GM19463 (cell line): Measurements from ENCODE around the gene NCEH1.
"Not testable (repeated sequence)": the region's sequence is repeated elsewhere in the genome, so short reads cannot be mapped to it uniquely, and the experiment has no call there.

Source experiments
- ATAC-seq: cut with Tn5 transposase; IDR thresholded peaks from one replicate; pipeline ENCODE4 v1.9.1; 2021; ENCODE audit warnings: mild to moderate bottlenecking, moderate library complexity; ENCODE audit not compliant: unreplicated experiment

Gene NCEH1

GRCh38 chr3:172614340-172615274 lies 96.3 kb downstream of the NCEH1 start:
- no peak for ATAC-seq

- no peak for ATAC-seq
These were observed 97.0 kb downstream of the NCEH1 start for GRCh38 chr3:172613845-172614244.

- ATAC-seq = no peak
These were observed 97.8 kb downstream of the NCEH1 start for GRCh38 chr3:172612871-172613678.

GRCh38 chr3:172609750-172610149 lies 101.1 kb downstream of the NCEH1 start:
- ATAC-seq = no peak

- no peak for ATAC-seq
These were observed 102.3 kb downstream of the NCEH1 start for GRCh38 chr3:172608575-172608974.

GRCh38 chr3:172607305-172608121 lies 103.4 kb downstream of the NCEH1 start:
- no peak for ATAC-seq

- no peak for ATAC-seq
These were observed 104.8 kb downstream of the NCEH1 start for GRCh38 chr3:172606021-172606420.

- no peak for ATAC-seq
These were observed 105.8 kb downstream of the NCEH1 start for GRCh38 chr3:172604895-172605646.

GRCh38 chr3:172601066-172601832 lies 109.6 kb downstream of the NCEH1 start:
- ATAC-seq = no peak

- no peak for ATAC-seq
These were observed 110.2 kb downstream of the NCEH1 start for GRCh38 chr3:172600644-172601065.

GRCh38 chr3:172598904-172599303 lies 112.0 kb downstream of the NCEH1 start:
- ATAC-seq = no peak

- no peak for ATAC-seq
These were observed 114.5 kb downstream of the NCEH1 start for GRCh38 chr3:172596394-172596706.

- ATAC-seq = peak; percentile 11
These were observed 115.0 kb downstream of the NCEH1 start for GRCh38 chr3:172595664-172596393.

GRCh38 chr3:172594900-172595663 lies 115.8 kb downstream of the NCEH1 start:
- not testable (repeated sequence) for ATAC-seq

GRCh38 chr3:172592898-172593669 lies 117.8 kb downstream of the NCEH1 start:
- no peak for ATAC-seq

GRCh38 chr3:172591876-172592771 lies 118.7 kb downstream of the NCEH1 start:
- ATAC-seq = peak; percentile 88
